ENCODE data around the gene MYBPC2. TPM values are rescaled to one million over a fixed set of nuclear protein-coding genes. Genes with fewer than 3 reads are reported as not detected.

Gene MYBPC2
- total RNA-seq, 1 donor from 2014 or later: 0.61 TPM

GRCh38 chr19:50480281-50481111, 47.8 kb downstream of the MYBPC2 start:
- peak; percentile 10 for DNase-seq
- peaks cover 9% of the 10 kb centered on the region for H3K27me3 Mint-ChIP-seq (ENCODE audit: unreplicated experiment)
- H3K27ac Mint-ChIP-seq (ENCODE audit: unreplicated experiment): no peak overlapping the region
- no peak overlapping the region for H3K4me3 Mint-ChIP-seq (ENCODE audit: unreplicated experiment)
- H3K9me3 Mint-ChIP-seq (ENCODE audit: unreplicated experiment): peaks cover 8% of the 10 kb centered on the region
- peaks cover 3% of the 10 kb centered on the region for H3K4me1 Mint-ChIP-seq (ENCODE audit: low read depth, unreplicated experiment)
- peaks cover 8% of the 10 kb centered on the region for H3K36me3 Mint-ChIP-seq (ENCODE audit: unreplicated experiment)
- no peak for TF ChIP-seq CTCF (IDR thresholded peaks at IDR 0.05; ENCODE audit: partially characterized antibody, unreplicated experiment)

- Mint-ChIP-seq H3K27me3 (ENCODE audit: unreplicated experiment) (peaks cover 5% of the 10 kb centered on the region), H3K4me1 (ENCODE audit: low read depth, unreplicated experiment) (peaks cover 3% of the 10 kb centered on the region), H3K36me3 (ENCODE audit: unreplicated experiment) (peaks cover 12% of the 10 kb centered on the region), H3K9me3 (ENCODE audit: unreplicated experiment) (peaks cover 7% of the 10 kb centered on the region), H3K27ac (ENCODE audit: unreplicated experiment) (no peak overlapping the region), H3K4me3 (ENCODE audit: unreplicated experiment) (no peak overlapping the region)
- no peak for TF ChIP-seq CTCF (IDR thresholded peaks at IDR 0.05; ENCODE audit: partially characterized antibody, unreplicated experiment)
- peak; percentile 26 for DNase-seq
Observed at GRCh38 chr19:50481351-50482149, 48.9 kb downstream of the MYBPC2 start.

- TF ChIP-seq CTCF (IDR thresholded peaks at IDR 0.05; ENCODE audit: partially characterized antibody, unreplicated experiment): no peak
- H3K9me3 Mint-ChIP-seq (ENCODE audit: unreplicated experiment): peaks cover 10% of the 10 kb centered on the region
- peaks cover 2% of the 10 kb centered on the region for H3K27me3 Mint-ChIP-seq (ENCODE audit: unreplicated experiment)
- H3K4me1 Mint-ChIP-seq (ENCODE audit: low read depth, unreplicated experiment): peaks cover 3% of the 10 kb centered on the region
- no peak overlapping the region for H3K27ac Mint-ChIP-seq (ENCODE audit: unreplicated experiment)
- no peak overlapping the region for H3K4me3 Mint-ChIP-seq (ENCODE audit: unreplicated experiment)
- peaks cover 18% of the 10 kb centered on the region for H3K36me3 Mint-ChIP-seq (ENCODE audit: unreplicated experiment)
- DNase-seq: peak; percentile 14
Observed at GRCh38 chr19:50482271-50482855, 49.7 kb downstream of the MYBPC2 start.

GRCh38 chr19:50482916-50483315, 50.2 kb downstream of the MYBPC2 start:
- DNase-seq: peak; percentile 3
- TF ChIP-seq CTCF (IDR thresholded peaks at IDR 0.05; ENCODE audit: partially characterized antibody, unreplicated experiment): no peak
- H3K27ac Mint-ChIP-seq (ENCODE audit: unreplicated experiment): no peak overlapping the region
- peaks cover 18% of the 10 kb centered on the region for H3K36me3 Mint-ChIP-seq (ENCODE audit: unreplicated experiment)
- no peak overlapping the region for H3K4me3 Mint-ChIP-seq (ENCODE audit: unreplicated experiment)
- H3K4me1 Mint-ChIP-seq (ENCODE audit: low read depth, unreplicated experiment): no peaks in the 10 kb centered on the region
- H3K9me3 Mint-ChIP-seq (ENCODE audit: unreplicated experiment): peaks cover 10% of the 10 kb centered on the region
- H3K27me3 Mint-ChIP-seq (ENCODE audit: unreplicated experiment): no peaks in the 10 kb centered on the region
